HG02970 (cell line): ENCODE results near the gene IFNAR2.
A peak's percentile ranks its signal among the peaks of the same experiment; 100 is the strongest.
"Not testable (repeated sequence)": the region's sequence is repeated elsewhere in the genome, so short reads cannot be mapped to it uniquely, and the experiment has no call there.

ENCODE experiments used
- ATAC-seq: cut with Tn5 transposase; IDR thresholded peaks from one replicate; pipeline ENCODE4 v1.9.1; 2021; ENCODE audit warnings: mild to moderate bottlenecking, moderate library complexity, moderate number of reproducible peaks; ENCODE audit not compliant: unreplicated experiment, low FRiP score

The IFNAR2 gene

DNA sequence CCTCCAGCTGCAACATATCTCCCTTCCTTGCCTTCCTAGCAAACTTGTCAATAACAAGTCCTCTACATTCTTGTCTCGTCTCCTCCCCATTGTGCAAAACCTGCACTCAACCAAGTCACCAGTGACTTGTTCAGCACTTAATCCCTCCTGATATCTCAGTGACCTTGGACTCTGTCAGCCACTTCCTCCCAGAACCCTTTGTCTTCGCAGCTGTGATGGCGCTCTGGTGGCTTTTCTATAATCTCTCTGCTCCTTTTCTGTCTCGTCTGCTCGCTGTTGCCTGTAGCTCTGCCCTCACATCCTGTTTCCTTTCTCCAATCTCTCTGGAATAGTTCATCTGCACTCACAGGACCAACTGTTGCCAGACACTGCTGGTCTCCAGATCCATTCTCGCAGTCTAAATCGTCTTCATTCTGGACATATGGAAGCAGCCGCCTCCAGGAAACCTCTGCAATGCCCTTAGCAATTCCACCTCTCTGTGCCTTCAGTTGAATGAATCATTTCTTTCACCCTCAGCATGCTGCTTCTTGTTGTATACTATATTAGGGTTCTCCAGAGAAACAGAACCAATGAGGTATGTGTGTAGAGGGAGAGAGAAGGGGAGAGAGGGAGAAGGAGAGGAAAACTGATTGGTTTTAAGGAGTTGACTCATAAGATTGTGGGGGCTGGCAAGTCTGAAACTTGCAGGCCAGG is 17.4 kb upstream of the IFNAR2 start:
- ATAC-seq, result no peak

DNA sequence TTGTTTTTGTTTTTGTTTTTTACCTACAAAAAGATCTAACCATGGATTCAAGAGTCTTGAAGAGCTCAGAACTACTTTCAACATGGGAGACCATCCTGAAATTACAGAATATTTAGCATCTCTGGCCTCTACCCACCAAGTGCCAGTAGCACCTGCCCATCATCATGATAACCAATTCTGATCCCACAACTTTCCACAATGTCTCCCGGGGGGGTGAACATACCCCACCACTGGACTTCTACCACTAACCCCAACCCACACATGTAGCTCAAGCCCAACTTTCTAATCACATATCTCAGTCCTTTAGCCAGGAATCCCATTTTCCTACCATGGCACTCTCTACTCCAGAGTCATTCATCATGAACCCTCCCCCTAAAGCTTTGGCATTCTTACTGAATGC is 15.7 kb upstream of the IFNAR2 start:
- no peak for ATAC-seq

DNA sequence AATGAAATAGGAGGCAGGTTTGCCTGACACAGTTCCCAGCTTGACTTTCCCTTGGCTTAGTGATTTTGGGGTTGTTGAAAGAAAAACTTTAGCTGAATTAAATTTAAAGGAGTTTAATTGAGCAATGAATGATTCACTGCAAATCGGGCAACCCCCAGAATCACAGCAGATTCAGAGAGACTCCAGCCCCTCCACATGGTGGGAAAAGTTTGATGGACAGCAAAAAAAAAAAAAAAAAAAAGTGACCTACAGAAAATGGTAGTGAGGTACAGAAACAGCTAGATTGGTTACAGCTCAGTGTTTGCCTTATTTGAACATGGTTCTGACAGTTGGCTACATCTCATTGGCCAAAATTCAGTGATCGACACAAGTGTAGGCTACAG is 12.6 kb upstream of the IFNAR2 start:
- ATAC-seq, result no peak

DNA sequence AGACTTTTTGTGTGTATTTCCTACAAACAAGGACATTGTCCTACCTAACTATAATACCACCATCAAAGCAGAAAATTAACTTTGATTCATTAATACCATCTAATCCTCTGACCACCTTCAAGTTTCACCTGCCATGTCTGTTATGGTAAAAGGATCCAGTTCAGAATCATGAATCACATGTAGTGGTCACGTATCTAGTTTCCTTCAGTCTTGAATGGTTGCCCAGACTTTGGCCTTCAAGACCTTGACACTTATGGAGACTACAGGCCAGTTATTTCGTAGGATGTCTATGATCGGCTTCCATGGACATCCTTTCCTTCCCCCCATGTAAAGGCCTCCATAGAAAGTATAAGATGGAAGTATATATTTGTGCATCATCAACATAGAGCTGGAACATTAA is 10.4 kb upstream of the IFNAR2 start:
- ATAC-seq, result no peak

DNA sequence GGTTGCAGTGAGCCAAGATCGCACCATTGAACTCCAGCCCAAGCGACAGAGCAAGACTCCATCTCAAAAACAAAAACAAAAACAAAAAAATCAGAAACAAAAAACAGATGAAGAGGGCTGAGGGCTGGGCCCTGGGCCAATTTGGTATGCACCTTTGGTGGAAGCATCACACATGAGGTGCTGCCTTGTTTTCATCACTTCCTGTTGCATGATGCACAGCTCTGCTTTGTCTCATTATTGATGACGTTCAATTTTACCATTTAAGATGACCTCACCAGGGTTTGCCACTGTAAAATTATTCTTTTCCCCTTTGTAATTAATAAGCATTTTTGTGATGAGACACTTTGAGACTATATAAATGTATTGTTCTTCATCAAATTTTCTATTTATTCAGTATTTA is 9.8 kb upstream of the IFNAR2 start:
- no peak for ATAC-seq

DNA sequence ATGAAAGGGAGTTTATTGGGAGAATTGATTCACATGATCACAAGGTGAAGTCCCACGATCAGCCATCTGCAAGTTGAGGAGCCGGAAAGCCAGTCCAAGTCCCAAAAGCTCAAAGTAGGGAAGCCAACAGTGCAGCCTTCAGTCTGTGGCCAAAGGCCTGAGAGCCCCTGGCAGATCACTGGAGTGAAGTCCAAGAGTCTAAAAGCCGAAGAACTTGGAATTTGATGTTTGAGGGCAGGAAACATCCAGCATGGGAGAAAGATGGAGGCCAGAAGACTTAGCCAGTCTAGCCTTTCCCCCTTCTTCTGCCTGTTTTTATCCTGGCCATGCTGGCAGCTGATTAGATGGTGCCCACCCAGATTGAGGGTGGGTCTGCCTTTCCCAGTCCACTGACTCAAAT is 4.4 kb upstream of the IFNAR2 start:
- not testable (repeated sequence) for ATAC-seq

DNA sequence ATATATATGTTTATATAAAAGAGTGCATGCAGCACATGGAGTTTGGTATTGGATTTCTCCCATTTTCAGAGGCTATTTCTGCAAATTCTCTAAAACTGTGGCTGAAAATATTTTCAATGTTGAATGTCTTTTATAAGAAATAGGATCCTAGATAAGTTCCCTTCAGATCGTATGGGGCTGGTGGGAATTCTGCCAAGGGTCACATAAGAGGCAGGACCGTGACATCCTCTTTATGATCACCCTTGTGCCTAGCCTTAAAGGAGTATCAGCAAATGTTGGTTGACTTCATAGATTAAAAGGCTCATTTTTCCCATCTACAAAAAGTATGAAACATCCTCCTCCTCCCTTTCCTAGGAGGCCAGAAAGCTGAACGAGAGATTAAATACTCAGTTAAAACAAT is 1.3 kb upstream of the IFNAR2 start:
- no peak for ATAC-seq

DNA sequence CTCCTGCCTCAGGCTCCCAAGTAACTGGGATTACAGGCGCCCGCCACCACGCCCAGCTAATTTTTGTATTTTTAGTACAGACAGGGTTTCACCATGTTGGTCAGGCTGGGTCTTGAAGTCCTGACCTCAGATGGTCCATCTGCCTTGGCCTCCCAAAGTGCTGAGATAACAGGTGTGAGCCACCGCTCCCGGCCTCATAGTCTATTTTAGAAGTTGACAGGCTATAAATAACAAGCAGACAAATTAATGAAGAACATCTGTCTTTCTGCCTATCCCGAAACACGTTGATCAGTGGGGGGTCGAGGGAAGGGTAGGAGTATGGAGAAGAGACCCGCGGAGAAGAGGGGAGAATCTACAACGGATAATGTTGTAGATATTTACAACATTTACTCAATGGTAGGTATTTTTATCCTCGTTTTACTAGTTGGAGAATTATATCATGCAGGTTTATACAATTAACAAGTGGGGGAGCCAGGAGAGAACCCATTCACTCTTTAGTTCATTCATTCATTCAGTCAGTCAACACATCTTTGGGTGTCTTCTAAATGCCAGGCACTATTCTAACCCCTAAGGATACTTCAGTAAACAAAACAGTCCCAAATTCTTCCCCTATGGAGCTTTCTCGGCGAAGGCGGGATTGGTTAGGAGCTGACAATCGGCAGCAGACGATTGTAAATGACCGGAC is 497 bp upstream of the IFNAR2 start:
- ATAC-seq, result no peak

DNA sequence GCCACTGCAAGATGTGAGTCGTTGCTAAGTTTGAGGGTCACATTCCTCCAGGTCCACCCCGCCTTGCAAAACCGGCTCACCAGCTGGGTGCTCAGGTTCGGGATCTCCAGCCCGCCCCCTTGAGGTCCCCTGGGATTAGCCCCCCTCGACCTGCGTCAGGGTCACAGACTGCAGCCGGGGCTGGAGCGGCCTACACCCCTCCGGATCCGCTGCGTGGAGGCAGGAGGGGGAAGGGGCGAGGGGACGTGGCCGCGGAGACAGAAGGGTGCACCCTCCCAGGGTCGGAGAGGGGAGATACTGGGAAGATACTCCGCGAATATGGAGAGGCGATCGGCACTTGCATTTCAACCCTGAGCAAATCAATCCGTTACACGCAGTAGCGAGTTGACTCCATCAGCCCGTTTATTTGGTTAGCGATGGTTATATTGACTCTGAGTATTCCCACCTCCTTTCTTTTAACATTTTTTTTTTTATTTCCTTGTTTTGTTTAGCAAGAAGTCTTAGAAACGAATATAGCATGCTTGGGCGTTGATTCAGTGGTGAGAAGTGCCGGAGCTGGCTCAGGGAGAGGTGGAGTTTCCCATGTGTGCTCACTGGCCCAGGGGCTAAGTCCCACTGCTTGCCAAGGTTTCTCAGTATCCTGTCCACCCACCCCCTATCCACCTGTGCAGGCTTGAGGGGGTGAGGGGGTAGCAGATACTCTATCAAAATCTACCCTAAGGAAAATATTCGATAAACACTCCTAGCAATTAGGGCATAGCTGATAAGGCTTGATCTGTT is 997 bp downstream of the IFNAR2 start:
- ATAC-seq, result peak; percentile 16

DNA sequence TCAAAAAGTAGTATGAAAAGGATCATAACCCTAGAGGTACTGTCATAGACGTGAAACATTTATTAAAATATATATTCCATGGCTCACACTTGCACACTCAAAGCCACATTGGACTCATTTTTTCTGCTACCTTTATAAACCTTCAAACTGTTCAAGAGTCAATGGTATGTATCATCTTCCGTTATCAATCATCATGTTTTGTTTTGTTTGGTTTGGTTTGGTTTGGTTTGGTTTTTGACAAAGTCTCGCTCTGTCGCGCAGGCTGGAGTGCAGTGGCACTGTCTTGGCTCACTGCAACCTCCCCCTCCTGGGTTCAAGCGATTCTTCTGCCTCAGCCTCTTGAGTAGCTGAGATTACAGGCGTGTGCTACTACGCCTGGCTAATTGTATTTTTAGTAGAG is 1.8 kb downstream of the IFNAR2 start:
- ATAC-seq, result no peak

DNA sequence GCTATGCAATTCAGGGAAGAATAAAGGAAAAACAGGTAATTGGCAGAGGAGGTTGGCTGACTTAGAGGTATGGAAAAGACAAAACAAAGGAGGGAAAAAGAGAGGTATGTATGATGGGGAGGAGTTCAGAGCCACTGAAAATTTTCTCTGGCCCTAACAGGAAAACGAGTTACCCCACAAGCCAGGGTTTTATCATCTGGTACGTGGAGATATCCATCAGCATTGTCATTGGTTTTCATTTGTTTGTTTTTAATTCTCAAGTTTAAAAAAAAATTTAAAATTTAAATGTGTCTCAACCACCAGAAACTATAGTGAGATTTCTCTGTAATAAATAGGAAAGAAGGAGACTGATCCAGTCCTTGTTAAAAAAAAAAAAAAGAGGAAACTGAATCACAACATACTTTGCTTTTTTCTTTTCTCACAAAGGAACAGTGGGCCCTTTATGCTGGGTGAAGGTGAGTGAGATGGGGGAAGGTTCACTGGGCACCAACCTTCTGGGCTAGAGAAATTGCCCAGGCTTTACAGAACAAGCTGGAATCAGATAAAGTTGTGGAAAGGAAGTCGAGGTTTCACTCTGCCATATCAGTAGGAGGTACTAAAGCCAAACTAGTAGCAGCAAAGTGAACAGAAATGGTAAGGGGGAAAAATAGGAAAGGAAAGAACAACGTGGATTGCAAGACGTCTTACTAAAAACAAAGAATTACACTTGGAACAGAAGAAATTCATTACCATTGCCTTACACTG is 2.7 kb downstream of the IFNAR2 start:
- no peak for ATAC-seq

DNA sequence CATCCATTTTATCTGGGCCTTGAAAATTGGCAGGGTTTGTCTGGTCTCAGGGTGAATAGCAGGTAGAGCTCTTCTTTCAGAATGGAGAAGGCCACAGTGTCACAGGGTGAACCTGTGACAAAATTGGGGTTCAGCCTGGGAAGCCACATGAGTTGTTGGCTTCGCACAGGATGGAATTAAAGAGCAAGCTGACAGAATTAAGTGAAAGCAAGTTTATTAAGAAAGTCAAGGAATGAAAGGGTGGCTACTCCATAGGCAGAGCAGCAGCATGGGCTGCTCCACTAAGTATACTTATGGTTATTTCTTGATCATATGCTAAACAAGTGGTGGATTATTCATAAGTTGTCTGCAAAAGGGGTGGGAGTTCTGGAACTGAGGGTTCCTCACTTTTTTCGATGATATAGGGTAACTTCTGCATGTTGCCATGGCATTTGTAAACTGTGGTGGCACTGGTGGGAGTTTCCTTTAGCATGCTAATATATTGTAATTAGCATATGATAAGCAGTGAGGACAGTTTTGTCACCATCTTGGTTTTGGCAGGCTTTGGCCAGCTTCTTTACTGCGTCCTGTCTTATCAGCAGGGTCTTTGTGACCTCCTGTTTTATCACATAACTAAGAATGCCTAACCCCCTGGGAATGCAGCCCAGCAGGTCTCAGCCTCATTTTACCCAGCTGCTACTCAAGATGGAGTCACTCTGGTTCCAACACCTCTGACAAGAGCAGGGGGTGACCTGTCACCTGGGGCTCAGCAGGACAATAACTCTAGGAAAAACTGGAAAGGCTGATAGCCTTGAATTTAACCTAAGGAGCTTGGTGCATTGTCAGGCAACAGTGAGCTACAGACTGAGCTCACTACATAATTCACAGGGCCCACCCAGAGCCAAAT is 5.1 kb downstream of the IFNAR2 start:
- ATAC-seq, result no peak

DNA sequence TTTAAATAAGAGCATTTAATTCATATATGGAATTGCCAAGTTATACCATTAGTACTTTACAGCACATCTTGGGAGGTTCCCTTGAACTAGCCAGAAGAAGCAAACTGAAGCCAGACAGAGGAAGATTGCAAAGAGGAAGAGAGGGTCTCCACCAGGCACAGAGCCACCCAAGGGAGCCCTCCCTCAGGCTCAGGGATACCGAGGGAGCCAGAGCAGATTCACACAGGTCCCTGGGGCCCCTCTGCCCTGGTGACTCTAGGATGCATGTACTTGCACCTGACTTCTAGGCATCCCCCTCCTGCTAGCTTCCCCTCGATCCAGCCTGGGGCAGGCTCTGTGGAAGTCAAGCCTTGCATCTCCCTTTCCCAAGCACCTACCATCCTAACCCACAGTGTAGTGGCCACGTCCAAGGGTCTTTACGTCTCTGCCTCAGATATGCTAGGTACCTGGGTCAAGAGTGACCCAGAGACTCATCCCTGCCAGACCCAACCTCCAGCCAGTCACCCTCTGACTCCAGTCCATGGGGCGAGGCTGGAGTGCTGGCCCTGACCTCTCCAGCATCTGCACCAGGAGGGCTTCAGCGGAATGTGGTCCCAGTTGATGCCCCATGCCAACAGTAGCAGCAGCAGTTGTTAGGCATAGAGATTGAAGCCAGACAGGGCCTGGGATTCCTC is 6.4 kb downstream of the IFNAR2 start:
- no peak for ATAC-seq

DNA sequence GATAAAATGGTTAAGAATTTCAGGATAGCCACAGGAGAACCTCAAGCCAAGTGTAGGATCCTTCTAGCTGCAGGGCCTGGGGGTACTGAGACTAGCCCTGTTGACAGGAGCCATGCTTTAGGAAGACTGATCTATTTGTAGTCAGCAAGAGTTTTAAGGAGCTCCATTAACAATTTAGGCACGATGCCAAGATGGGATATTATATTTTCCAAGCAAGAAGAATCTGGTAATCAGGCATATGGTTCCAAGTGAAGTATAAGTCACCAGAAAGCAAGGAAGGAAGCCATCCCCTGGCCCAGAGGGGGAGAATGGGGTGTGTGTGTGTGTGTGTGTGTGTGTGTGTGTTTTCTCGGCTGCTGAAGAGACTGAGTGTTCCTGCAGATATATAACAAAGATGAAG is 7.0 kb downstream of the IFNAR2 start:
- no peak for ATAC-seq

DNA sequence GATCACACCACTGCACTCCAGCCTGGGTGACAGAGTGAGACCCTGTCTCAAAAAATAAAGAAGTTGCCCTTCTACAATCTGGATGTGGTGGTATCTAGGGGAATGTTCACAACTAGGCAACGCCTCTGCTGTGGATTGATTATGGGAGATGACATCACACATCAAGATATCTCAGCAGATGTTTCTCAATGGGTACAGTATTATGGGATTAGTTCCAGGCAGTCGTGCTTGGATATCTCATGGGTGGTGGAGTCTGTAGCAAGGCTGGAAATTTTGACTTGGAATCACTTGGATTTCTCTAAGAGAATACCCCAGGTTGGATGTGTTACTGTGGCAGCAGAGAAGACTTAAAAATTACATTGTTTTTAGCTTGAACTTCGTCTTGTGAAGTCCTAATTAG is 7.7 kb downstream of the IFNAR2 start:
- no peak for ATAC-seq

DNA sequence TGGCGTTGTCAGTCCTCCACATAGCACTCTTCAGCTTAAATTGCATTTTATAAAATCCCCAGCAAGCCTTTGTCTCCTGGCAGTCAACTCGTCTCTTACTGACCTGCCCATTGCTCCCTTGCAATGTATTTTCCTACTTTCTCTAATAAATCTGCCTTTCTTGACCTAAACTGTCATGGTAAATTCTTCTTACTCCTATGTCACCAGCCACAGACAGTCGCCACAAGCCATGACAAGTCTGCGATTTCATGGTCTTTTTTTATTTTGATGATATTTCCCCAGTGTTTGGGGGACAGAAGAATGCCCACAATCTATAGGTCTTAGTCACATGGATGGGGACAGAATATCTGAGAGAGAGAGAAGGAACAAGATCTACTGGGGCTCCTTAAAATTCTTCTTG is 8.4 kb downstream of the IFNAR2 start:
- peak; percentile 7 for ATAC-seq

DNA sequence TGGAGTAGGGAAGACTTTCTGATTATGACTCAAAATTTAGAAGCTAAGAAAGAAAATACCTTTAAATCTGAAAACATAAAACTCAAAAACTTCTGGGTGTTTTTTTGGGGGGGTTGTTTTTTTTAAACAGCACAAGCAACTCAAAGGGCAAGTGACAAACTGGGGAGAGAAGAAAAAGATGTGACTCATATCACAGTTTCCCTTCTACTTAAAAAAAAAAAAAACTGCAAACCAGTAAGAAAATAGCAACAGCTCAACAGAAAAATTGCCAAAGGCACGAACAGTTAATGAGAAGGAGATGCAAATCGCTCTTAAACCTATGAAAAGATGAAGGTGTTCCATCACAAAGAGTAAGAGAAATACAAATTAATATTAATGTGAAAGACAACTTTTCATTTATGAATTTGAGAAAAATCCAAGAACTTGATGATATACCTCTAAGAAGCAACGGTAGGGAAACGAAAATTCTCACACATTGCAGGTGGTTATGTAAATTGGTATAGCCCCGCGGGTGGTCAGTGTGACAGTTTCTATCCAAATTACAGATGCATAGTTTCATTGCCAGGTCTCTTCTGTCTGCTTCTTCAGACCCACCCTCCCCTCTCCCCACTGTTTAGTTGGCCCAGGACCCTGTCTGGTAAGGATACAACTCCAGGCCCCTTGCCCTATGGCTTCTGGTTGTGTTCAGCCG is 9.0 kb downstream of the IFNAR2 start:
- peak; percentile 68 for ATAC-seq

DNA sequence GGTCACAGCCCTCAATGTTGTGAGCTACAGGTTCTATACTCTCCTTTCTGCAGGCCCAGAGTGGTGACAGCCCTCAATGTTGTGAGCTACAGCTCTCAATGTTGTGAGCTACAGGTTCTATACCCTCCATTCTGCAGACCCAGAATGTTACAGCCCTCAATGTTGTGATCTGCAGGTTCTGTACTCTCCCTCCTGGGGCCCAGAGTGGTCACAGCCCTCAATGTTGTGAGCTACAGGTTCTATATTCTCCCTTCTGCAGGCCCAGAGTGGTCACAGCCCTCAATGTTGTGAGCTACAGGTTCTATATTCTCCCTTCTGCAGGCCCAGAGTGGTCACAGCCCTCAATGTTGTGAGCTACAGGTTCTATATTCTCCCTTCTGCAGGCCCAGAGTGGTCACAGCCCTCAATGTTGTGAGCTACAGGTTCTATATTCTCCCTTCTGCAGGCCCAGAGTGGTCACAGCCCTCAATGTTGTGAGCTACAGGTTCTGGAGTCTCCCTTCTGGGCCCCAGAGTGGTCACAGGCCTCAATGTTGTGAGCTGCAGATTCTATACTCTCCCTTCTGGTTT is 9.9 kb downstream of the IFNAR2 start:
- ATAC-seq, result not testable (repeated sequence)

DNA sequence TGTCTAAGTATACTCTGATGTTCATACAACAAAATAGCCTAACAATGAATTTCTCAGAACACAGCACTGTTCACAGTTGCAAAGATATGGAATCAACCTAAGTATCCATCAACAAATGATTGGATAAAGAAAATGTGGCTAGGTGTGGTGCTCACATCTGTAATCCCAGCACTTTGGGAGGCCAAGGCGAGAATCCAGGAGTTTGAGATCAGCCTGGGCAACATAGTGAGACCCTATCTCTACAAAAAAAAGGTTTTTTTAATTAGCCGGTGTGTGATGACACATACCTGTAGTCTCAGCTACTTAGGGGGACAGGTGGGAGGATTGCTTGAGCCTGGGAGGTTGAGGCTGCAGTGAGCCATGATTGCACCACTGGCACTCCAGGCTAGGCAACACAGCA is 10.7 kb downstream of the IFNAR2 start:
- no peak for ATAC-seq
